Upper lobe of right lung (tissue), 1 donor: ENCODE results near the gene EXOC2. TPM values are rescaled to one million over a fixed set of nuclear protein-coding genes. Genes with fewer than 3 reads are reported as not detected.

Source experiments
- ATAC-seq: fragments of 200-7000 bp; cut with Tn5 transposase; one replicate; pipeline ENCODE4 v1.9.1; 2020; ENCODE audit warnings: mild to moderate bottlenecking, moderate library complexity
- DNase-seq: peaks from one replicate; pipeline ENCODE4 v3.0.0-alpha.2; 2020
- H3K27ac ChIP-seq: fragments of 200-600 bp; one replicate; pipeline ENCODE4 v1.8.0; 2022
- H3K27me3 ChIP-seq: fragments of 200-600 bp; one replicate; pipeline ENCODE4 v1.8.0; 2022; ENCODE audit warnings: mild to moderate bottlenecking
- H3K36me3 ChIP-seq: fragments of 200-600 bp; one replicate; pipeline ENCODE4 v1.8.0; 2022
- H3K4me1 ChIP-seq: fragments of 200-600 bp; one replicate; pipeline ENCODE4 v1.8.0; 2022
- H3K4me3 ChIP-seq: fragments of 200-600 bp; one replicate; pipeline ENCODE4 v1.8.0; 2022; ENCODE audit warnings: mild to moderate bottlenecking
- H3K9me3 ChIP-seq: fragments of 200-600 bp; one replicate; pipeline ENCODE4 v1.8.0; 2022
- CTCF ChIP-seq: fragments of 200-600 bp; IDR thresholded peaks from one replicate; pipeline ENCODE4 v1.8.0; 2022; ENCODE audit warnings: antibody characterized with exemption
- intact Hi-C: fragments of 100-400 bp; cut with DNase I; formaldehyde crosslinking; loops from one replicate; pipeline ENCODE4 v1.11.0; 2022
- total RNA-seq: library from RNA; stranded (reverse); fragmentation: NEBNext Ultra II Directional; extraction: Animal tissue kit (Norgen Biotek cat#: 25700); gene quantifications from one replicate; pipeline ENCODE4 v1.2.1, GENCODE V29; 2021
- donor health status: DM: no; HTN: yes; CAD: no; lungs with severe emphysema.

Gene EXOC2
- total RNA-seq, 1 donor from 2014 or later = 31.2 TPM

GRCh38 chr6:448296-449056 lies 244.5 kb downstream of the EXOC2 start:
- H3K9me3 ChIP-seq = no peaks in the 10 kb centered on the region
- no peak for TF ChIP-seq CTCF
- intact Hi-C loops = no loop called here
- H3K27ac ChIP-seq = no peak overlapping the region
- ATAC-seq = no peak
- no peak overlapping the region for H3K4me3 ChIP-seq
- no peak for DNase-seq
- no peaks in the 10 kb centered on the region for H3K36me3 ChIP-seq
- H3K27me3 ChIP-seq = no peaks in the 10 kb centered on the region
- no peaks in the 10 kb centered on the region for H3K4me1 ChIP-seq

GRCh38 chr6:447381-448165 lies 245.4 kb downstream of the EXOC2 start:
- intact Hi-C loops = no loop called here
- DNase-seq (no peak), ATAC-seq (no peak)
- H3K36me3 ChIP-seq = no peaks in the 10 kb centered on the region
- no peak overlapping the region for H3K27ac ChIP-seq
- H3K27me3 ChIP-seq = no peaks in the 10 kb centered on the region
- no peaks in the 10 kb centered on the region for H3K4me1 ChIP-seq
- TF ChIP-seq CTCF = no peak
- no peaks in the 10 kb centered on the region for H3K9me3 ChIP-seq
- peak overlapping the region; percentile 14 for H3K4me3 ChIP-seq

- no peak for TF ChIP-seq CTCF
- ATAC-seq = no peak
- Histone ChIP-seq H3K27me3 (no peaks in the 10 kb centered on the region), H3K27ac (no peak overlapping the region), H3K4me1 (no peaks in the 10 kb centered on the region), H3K36me3 (no peaks in the 10 kb centered on the region), H3K9me3 (no peaks in the 10 kb centered on the region), H3K4me3 (peak overlapping the region; percentile 14)
- no peak for DNase-seq
- intact Hi-C loops = no loop called here
Measured at GRCh38 chr6:446418-447366, 246.2 kb downstream of the EXOC2 start.

GRCh38 chr6:445571-446417 lies 247.1 kb downstream of the EXOC2 start:
- ATAC-seq = no peak
- no peaks in the 10 kb centered on the region for H3K9me3 ChIP-seq
- DNase-seq = no peak
- no peak overlapping the region for H3K4me3 ChIP-seq
- H3K27me3 ChIP-seq = no peaks in the 10 kb centered on the region
- H3K4me1 ChIP-seq = no peaks in the 10 kb centered on the region
- no peaks in the 10 kb centered on the region for H3K36me3 ChIP-seq
- no peak for TF ChIP-seq CTCF
- intact Hi-C loops = no loop called here
- no peak overlapping the region for H3K27ac ChIP-seq
